ENCODE data around the gene IL16. TPM values are rescaled to one million over a fixed set of nuclear protein-coding genes. Genes with fewer than 3 reads are reported as not detected.

The IL16 gene
- polyA plus RNA-seq, 1 donor from 2014 or later: not detected

DNA sequence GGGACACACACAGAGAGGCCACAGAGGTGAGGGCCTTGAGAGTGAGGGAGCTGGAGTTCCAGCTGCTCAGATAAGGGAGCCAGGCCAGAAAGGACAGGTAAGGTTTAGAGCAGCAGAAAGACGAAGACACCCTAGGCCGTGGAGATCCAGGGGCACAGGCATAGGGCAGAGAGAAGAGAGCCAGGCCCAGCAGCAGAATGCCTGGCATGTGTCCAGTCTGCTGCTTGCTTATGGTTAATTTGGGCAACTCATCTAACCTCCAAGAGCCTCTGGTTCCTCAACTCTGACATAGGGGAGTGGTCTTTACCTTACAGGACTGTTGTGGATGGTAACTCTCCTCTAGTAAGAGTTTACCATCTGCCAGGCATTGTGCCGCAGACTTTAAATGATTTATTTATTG lies 91.4 kb downstream of the IL16 start:
- H3K9ac ChIP-seq (ENCODE audit: low read length): no peak overlapping the region
- H3K79me2 ChIP-seq (replicated peaks; ENCODE audit: insufficient read depth, low read length): no peaks in the 10 kb centered on the region
- no peaks in the 10 kb centered on the region for H3K36me3 ChIP-seq (ENCODE audit: insufficient read depth, low read length)
- no peak overlapping the region for H2AFZ ChIP-seq (ENCODE audit: low read depth, low read length)
- no peak overlapping the region for H3K4me3 ChIP-seq (ENCODE audit: low read length)
- TF ChIP-seq EP300 (conservative IDR thresholded peaks at IDR 0.05; ENCODE audit: poor library complexity, severe bottlenecking) (no peak), TAF1 (IDR thresholded peaks at IDR 0.05; ENCODE audit: low read depth) (no peak), REST (IDR thresholded peaks at IDR 0.05; ENCODE audit: borderline replicate concordance) (no peak), MXI1 (conservative IDR thresholded peaks at IDR 0.05; ENCODE audit: poor library complexity, severe bottlenecking) (no peak), RAD21 (conservative IDR thresholded peaks at IDR 0.05) (no peak), EZH2 (IDR thresholded peaks at IDR 0.05; ENCODE audit: borderline replicate concordance, insufficient read depth, low read length, poor library complexity, severe bottlenecking) (no peak), CTCF (IDR thresholded peaks at IDR 0.05; ENCODE audit: poor library complexity, severe bottlenecking) (no peak)
- no peaks in the 10 kb centered on the region for H4K20me1 ChIP-seq (ENCODE audit: insufficient read depth)
- no peaks in the 10 kb centered on the region for H3K9me2 ChIP-seq (ENCODE audit: insufficient read depth, low read length)
- H3K27ac ChIP-seq (ENCODE audit: low read length): no peak overlapping the region
- H3K4me2 ChIP-seq (ENCODE audit: low read length): no peak overlapping the region
- H3F3A ChIP-seq (ENCODE audit: insufficient read depth, low read length, poor library complexity, severe bottlenecking): no peaks in the 10 kb centered on the region
- no peaks in the 10 kb centered on the region for H3K9me3 ChIP-seq (ENCODE audit: low read length)
- H3K27me3 ChIP-seq (ENCODE audit: insufficient read depth, low read depth, low read length): no peaks in the 10 kb centered on the region

- Histone ChIP-seq H3K4me3 (ENCODE audit: low read length) (no peak overlapping the region), H3K27ac (ENCODE audit: low read length) (no peak overlapping the region), H3K9me3 (ENCODE audit: low read length) (no peaks in the 10 kb centered on the region), H3K9ac (ENCODE audit: low read length) (no peak overlapping the region), H3K27me3 (ENCODE audit: insufficient read depth, low read depth, low read length) (no peaks in the 10 kb centered on the region), H3K36me3 (ENCODE audit: insufficient read depth, low read length) (no peaks in the 10 kb centered on the region), H2AFZ (ENCODE audit: low read depth, low read length) (no peak overlapping the region), H4K20me1 (ENCODE audit: insufficient read depth) (no peaks in the 10 kb centered on the region), H3K9me2 (ENCODE audit: insufficient read depth, low read length) (no peaks in the 10 kb centered on the region), H3K79me2 (replicated peaks; ENCODE audit: insufficient read depth, low read length) (no peaks in the 10 kb centered on the region), H3K4me2 (ENCODE audit: low read length) (no peak overlapping the region), H3F3A (ENCODE audit: insufficient read depth, low read length, poor library complexity, severe bottlenecking) (no peaks in the 10 kb centered on the region)
- no peak for TF ChIP-seq POLR2AphosphoS5 (IDR thresholded peaks at IDR 0.05)
- TF ChIP-seq MXI1 (conservative IDR thresholded peaks at IDR 0.05; ENCODE audit: poor library complexity, severe bottlenecking): no peak
- TF ChIP-seq CTCF (IDR thresholded peaks at IDR 0.05; ENCODE audit: poor library complexity, severe bottlenecking): no peak
- TF ChIP-seq REST (IDR thresholded peaks at IDR 0.05; ENCODE audit: borderline replicate concordance): no peak
- no peak for TF ChIP-seq SMC3 (conservative IDR thresholded peaks at IDR 0.05; ENCODE audit: poor library complexity)
- no peak for TF ChIP-seq EZH2 (IDR thresholded peaks at IDR 0.05; ENCODE audit: borderline replicate concordance, insufficient read depth, low read length, poor library complexity, severe bottlenecking)
- no peak for TF ChIP-seq RAD21 (conservative IDR thresholded peaks at IDR 0.05)
- TF ChIP-seq EP300 (conservative IDR thresholded peaks at IDR 0.05; ENCODE audit: poor library complexity, severe bottlenecking): no peak
Observed at GRCh38 chr15:81288616-81289015, 91.9 kb downstream of the IL16 start.

Measured in neural cell (in vitro differentiated cells).